LoVo (cell line): ENCODE measurements around the gene DHRS3.

ENCODE experiments used
- DNase-seq: peaks from one replicate; pipeline ENCODE4 v3.0.0-alpha.2; 2016; ENCODE audit warnings: low spot score

DHRS3 gene

DNA sequence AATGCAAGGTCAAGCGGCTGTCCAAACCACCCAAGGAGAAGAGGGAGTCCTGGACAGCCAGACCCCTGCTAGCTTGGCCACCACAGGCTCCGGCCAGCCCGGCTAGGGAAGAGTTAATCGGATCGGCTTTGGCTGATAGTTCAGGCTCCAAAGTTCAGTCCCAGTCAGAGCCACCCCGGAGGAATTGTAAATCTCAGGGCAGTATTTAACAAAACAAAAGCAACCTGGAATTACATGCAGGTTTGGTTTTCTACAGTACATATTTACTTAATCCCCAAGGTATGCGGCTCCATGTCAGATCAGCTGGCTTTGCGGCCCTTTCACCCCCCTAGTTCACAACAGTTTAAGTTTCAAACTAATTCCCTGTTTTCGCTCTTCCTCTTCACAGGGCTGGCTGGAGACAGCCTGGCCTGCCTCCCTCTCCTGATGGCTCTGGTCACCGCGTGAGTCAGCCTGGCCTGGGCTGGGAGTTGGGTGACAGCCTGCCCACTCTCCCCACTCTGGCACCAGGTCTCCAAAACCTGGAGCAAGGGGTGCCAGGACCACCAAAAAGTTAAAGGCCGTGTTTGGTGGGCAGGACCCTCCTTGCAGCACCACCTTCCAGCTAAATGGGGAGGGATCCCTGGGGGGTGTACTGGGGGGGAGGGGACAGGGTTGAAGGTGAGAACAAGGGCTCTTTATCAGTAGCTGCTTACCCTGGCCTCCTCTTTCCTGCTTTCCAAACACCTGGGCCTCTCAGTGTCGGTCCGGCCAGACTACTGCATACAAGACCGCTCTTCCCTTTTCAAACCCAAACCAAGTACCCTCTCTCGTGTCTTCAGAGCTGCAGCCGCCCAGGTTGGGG lies 1.9 kb downstream of the DHRS3 start:
- peak; percentile 61 for DNase-seq

DNA sequence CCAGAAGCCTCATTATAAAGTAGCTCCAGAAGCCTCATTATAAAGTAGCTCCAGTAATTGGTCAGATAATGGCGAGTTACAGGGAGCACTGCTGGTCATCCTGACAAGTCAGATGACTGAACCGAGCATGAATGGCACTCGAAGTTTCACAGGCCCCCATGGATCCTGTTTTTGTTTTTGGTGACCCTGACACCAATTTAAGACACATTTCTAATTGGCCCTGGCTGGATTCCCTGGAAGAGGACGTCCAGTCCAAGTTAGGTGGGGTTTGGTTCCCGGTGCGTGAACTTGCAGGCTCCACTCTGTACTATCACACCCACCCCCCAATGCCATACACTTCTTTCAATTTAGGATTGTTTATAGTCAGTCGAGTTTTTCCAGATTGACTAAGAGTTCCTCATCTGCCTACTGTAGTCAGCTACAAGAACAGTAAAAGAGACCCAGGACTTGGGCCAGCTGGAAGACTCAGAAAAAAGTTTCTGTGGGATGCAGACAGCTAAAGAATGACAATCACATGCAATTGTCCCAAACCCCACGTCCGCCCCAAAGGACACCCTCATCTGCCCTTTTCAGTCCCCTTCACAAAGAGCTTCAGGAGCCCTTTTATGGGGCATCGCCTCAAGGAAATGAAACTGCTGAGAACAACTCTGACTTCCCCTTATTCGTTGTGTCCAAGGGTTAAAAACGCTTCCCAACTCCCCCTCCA lies 2.7 kb downstream of the DHRS3 start:
- DNase-seq, result no peak

DNA sequence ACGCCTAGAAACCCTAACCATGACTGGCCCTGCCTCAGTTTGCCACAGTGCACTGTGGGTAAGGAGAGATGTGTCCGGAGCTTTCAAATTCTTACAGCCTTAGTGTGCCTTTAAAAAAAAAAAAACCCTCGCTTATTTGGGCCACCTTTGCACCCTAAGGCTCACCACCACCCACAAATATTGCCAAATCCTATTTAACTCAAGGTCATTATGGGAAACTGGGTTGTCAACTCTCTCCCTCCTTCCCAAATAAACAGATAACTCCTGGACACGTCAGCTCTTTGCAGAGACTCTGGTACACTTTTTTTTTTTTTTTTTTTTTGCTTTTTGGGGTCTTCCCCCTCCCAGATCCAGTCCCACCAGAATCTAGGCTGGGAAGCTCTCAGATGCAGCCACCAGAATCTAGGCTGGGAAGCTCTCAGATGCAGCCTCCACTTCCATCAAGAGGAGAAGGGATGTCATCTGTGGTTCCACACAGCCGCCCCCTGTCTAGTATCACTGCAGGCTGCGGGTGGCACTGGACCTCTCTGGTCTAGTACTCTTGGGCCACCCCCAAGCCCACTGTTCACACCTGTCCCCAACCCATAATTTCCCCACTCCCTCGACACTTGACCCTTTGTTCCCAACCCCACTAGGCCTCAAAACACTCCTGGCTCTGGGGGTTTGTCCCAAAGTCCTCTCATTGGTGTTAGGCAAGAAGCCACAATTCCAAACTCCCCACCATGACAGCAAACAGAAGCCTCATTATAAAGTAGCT lies 3.4 kb downstream of the DHRS3 start:
- DNase-seq, result no peak

DNA sequence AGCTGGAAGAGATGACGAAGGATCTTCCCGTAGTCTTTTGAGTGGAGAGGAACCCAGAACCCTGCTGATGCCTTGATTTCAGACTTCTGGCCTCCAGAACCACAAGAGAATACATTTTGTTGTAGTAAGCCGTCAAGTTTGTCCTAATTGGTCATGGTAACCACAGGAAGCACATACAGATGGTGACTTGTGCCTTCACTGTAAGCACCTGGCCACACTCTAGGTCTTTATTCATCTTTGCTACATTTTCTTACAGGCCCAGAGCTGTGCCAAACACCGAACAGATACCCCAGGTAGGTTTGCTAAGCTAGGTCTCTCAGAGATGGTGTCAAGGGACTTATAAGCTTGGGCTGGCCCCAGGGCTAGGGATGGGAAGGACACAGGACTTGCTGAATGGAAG lies 4.8 kb downstream of the DHRS3 start:
- no peak for DNase-seq

DNA sequence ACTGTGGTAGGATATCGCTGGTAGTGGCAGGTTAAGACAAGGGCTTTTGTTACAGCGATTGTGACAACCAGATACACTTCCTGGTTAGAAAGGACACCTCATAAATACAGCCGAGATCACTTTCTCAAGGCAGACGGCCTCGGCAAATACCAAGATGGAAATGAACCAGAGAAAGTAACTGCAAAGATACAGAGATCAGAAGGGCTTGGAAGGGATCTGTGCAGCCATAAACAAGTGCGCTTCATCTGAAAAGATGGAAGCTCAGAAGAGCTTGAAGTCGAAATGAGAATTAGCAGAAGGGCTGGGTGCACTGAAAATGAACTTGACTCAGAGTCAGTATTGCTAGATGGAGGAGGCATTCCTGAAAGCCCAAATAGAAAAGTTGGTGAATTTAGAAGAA lies 7.1 kb downstream of the DHRS3 start:
- no peak for DNase-seq

DNA sequence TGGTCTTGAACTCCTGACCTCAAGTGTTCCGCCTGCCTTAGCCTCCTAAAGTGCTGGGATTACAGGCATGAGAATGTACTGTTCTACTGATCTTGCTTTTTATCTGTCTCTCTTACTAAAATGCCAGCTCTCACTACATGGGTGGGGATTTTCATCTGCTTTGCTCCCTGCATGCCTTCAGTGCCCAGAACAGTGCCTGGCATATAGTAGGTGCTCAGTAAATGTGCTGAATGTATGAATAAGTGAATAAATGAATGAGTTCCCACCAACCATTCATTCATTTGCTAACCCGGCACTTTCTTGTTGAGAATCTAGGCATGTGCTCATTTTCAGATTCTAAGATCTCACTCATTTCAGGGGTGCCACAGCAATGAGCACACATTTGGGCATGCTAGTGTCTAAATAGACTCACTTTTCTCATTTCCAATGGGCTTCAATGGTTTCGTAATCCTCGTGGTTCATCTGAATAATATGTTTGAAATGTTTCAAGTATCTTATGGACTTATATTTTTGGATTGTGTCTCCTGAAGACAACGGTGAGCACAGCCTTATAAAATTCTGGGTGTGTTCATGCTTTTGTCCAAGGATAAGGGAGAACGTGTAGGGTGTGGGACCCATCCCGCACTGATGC lies 7.6 kb downstream of the DHRS3 start:
- DNase-seq, result no peak

DNA sequence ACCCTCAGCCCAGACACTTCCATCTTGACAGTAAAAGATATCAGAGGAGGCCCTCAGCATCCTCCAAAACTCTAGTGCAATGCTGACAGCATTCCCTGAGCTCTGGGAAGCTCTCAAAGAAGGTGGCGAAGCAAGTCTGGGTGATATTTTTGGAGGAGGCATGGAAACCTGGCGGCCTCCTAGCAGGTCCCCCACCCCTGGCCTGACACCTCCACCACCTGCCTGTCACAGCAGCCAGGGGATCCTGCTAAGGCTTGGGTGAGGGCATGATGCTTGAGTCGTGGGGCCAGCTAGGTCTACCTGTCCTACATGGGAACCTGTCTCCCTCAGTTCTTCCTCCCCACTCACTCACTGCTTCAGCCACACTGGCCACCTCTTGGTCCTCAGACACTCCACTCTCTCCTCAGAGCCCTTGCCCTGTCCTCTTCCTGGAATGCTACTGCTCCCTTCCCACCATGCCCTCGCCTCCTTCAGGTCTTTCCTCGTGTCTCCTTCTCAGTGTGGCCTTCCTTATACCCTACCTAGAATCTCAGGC lies 8.5 kb downstream of the DHRS3 start:
- no peak for DNase-seq

DNA sequence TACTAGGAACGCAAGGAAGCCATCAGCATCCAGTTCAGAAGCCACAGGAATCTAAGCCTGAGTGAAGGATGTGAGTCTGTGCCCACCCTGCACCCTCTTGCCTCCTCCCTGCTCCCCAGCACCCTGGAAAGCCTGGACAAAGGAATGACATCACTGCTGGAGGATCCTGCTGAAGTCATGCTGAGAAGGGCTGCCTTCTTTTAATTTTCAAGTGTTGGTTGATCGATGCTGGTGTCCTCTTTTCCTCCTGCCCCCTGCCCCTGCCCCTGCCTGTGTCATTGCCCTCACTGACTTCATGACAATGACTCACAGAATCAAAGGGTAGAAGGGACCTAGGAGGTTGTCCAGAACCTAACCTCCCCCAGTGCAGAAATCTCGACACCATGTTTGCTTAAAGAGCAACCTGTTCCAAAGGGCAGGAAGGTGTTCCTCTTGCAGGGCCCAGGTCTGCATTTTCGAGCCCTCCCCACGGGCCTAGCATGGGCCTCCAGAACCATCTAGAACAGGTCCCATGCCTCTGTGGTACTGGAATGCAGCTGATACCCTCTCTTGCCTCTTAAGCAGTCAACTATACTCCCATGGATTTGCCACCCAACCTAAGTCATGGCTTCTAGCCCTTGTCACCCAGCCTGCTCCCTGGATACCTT lies 9.6 kb downstream of the DHRS3 start:
- no peak for DNase-seq

DNA sequence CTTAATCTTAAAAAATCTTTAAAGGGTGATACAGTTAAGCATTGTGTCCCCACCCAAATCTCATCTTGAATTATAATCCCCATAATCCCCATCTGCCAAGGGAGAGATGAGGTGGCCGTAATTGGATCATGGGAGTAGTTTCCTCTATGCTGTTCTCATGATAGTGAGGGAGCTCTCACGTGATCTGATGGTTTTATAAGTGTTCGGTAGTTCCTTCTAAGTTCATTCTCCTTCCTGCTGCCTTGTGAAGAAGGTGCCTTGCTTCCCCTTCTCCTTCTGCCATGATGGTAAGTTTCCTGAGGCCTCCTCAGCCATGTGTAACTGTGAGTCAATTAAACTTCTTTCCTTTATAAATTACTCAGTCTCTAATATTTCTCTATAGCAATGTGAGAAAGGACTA lies 10.7 kb downstream of the DHRS3 start:
- no peak for DNase-seq

DNA sequence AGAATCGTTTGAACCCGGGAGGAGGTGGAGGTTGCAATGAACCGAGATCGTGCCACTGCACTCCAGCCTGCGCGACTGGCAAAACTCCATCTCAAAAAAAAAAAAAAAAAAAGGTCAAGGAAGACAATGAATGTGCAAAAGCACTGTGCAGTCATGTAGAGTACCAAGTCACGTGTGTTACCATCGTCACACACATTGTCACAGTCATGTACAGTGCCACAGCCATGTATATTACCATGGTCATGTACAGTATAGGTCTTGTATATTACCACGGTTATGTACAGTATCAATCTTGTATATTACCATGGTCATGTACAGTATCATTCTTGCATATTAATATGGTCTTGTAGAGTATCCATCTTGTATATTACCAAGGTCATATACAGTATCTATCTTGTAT lies 13.0 kb downstream of the DHRS3 start:
- no peak for DNase-seq

DNA sequence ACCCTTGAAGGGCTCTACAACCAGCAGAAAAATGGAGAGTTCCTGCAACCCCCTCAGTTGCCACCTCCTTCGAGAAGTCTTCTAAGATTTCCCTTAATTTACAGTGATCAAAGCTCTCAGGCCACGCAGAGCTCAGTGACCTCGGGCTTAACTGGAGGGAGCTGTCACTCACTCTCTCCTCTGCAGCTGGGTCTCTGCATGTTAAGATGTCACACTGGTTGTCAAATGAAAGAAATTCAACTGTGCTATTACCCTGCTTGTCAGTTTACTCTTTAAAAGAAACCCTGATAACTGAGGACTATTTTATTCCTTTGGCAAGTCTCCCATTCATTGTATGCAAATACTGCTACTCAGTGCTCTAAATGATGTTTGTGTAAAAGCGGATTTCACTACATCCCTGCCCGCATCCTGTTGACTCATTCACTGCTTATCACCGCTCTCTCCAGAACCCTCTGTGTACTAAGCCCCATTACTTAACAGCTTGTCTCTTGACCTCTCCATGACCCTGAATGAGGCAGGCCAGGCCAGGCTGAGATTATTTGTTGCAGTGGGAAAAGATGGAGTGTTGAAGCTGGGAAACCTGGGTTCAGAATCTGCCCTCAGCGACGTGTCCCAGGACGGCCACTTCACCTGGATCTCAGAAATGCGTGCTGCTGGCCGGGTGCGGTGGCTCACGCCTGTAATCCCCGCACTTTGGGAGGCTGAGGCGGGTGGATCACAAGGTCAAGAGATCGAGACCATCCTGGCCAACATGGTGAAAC lies 13.7 kb downstream of the DHRS3 start:
- DNase-seq, result peak; percentile 71

DNA sequence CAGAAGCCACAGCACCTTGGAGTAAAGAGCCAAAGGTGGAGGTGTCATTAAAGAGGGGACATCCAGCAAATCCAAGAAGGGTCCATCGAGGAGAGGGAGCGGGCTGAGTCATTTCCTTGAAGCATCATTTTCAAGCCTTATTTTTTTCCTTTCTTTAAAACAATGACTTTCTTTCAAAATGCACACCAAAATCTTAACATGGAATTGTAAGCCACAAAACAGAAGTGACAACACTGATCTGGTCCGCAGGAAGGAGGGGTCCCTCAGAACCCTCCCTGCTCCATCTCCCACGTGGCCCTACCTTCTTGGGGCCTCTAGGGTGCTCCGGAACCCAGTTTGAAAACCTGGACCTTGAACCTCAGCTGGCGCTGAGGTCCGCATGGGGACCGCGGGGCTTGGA lies 14.8 kb downstream of the DHRS3 start:
- no peak for DNase-seq

DNA sequence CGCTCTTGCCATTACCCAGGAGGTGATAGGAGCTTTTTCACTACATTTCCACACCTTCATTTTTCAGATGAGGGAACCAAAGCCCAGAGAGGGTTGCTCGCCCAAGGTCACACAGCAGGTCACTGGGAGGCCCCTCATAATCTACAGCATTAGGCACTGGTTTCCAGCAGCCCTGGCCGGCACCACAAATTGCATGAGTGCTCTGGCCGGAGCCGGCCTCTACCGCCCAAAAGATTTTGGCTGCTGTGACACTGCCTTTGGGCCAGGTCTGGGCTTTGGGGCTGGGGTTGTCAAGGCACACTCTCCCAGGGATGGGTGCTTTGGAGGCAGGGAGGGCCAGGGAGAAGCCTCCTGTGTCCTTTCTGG lies 15.4 kb downstream of the DHRS3 start:
- DNase-seq, result no peak

DNA sequence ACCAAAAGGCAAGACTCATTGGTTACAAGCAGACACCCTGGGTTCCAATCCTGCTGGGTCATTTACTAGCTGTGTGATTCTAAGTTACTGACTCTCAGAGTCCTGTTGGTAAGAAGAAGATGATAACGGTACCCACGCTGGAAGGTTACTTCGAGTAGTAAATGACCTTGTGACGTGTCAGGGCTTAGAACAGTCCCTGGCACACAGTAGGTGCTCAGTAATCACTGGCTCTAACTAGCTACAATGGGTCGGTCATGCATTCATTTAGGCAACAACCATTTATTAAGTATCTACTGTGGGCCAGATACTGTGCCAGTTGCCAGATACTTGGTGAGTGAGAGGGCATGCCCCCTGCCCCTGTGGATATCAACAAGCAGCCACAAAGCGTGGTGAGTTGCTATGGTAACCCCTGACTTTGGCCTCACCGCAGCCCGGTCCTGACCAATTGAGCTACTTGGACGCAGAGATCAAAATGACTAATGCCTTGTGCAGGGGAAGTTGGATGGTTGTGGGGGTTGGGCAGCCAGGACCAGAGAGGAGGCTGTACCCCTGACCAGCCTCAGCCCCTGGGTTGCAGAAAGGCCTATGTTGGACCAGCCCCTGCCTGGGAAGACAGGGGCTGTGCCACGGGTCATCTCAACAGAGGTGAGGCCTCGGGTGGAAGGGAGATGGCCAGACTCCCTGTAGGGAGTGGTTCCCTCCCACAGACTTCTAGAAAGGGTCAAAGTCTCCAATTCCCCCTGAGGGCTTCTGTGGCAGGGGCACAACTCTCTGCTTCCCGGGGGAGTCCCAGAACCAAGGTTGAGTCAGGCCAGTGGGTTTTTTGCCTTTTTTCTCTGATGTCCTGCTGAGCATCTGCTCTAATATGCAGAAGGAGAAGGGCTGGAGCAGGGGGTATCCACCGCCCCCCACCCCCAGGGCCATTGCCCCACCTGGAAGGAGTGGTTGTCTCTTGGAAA lies 16.0 kb downstream of the DHRS3 start:
- no peak for DNase-seq

DNA sequence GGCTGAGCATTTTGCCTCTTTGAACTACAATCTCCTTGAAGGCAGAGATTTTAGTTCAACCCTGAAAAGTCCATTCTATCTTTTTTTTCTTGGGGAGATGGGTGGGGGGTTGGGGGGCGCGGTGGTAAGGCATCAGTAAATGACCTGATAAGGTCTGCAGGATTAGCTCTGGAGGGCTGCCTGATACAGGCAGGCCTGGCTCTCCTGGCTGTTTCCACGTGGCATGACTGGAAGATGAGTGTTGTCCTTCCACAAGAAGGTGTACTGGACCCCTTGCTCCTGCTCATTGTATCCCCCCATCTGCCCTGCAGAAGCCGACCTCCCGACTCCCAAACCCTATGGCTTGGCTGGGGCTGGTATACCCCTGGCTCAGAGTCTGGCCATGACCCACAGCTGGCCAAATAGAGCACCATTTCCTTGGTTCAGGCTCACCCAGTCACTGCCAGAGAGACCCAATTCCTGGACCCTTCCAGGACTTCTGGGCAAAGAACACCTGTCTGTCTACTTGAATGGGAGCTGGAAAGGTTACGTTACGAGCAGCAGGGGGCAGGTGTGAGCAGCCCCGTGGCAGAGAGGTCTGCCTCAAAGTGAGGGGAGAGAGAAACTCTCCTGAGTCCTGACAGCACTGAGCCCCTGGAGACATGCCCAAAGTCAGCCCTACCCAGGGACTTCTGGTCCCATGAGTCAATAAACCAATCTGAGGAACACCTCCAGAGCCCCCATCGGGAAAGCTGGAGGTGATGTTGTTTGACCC lies 17.0 kb downstream of the DHRS3 start:
- DNase-seq, result no peak

DNA sequence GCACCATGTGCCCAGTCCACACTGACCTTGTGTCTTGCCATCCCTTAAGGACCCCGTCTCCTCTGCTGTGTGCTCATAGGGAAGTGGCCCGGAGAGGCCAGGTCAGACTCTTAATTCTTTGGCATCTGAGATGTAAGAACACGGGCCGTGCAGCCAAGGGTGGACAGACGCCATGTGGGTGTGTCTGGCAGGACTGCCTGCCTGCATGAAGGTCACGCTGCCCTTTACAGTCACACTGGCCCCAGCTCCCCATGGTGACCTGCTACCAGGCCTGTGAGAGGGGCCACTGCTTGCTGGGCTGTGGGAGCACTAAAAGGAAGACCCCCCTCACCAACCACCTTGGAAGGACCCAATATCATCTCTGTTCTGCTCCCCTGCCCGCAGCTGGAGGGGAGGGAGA lies 17.7 kb downstream of the DHRS3 start:
- no peak for DNase-seq

DNA sequence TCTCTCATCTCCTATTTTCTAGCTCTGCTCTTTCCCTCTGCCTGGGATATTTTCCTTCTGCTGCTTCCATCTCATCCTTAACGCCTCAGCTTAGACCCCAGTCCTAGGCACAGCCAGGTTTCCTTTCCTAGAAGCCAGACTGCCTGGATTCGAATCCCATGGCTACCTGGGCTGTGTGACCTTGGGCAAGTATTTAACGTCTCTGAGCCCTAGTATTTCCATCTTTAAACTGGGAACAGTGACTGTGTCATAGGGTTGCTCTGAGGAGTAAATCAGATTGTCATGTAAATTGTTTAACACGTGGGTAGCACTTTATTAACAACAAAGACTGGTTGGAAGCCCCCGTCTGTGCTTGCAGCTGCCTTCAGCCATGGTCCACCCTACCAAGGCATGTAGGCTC lies 18.4 kb downstream of the DHRS3 start:
- no peak for DNase-seq

DNA sequence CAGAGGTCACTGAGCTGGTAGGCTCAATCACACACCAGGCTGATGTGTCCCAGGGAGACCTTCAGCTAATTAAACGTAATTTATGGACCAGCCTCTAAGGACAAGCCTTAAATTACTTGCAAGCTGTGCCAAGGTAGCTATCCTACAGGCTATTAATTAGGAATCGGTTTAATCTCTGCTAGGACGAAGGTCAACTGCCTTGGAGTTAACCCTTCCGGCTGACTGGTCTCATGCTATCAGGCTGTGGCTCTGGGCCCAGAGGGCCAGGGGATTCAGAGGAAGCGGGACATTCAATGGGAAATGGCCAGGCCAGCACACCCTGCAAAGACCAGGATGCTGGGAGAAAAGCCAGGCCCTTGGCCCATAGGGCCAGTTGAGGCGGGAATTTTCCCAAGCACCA lies 19.0 kb downstream of the DHRS3 start:
- no peak for DNase-seq

DNA sequence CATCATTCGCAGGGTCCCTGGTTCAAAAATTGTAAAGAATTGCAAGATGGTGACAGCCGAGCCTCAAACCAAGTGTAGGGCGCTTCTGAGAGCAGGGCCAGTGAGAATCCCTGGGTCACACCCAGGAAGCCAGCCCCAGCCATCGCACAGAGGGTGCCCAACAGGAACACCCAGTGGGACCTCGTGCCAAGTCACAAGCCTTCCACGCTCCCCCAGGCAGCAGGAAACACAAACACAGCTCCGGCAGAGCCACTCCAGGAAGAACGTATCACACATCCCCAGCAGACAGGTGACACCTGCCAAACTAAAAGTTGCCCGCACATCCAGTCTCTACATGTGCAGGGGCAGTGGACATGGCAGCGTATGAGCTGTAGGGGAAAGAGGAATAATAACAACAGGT lies 20.2 kb downstream of the DHRS3 start:
- DNase-seq, result no peak
